ENCODE data around the gene EEF1AKMT4.

The EEF1AKMT4 gene

DNA sequence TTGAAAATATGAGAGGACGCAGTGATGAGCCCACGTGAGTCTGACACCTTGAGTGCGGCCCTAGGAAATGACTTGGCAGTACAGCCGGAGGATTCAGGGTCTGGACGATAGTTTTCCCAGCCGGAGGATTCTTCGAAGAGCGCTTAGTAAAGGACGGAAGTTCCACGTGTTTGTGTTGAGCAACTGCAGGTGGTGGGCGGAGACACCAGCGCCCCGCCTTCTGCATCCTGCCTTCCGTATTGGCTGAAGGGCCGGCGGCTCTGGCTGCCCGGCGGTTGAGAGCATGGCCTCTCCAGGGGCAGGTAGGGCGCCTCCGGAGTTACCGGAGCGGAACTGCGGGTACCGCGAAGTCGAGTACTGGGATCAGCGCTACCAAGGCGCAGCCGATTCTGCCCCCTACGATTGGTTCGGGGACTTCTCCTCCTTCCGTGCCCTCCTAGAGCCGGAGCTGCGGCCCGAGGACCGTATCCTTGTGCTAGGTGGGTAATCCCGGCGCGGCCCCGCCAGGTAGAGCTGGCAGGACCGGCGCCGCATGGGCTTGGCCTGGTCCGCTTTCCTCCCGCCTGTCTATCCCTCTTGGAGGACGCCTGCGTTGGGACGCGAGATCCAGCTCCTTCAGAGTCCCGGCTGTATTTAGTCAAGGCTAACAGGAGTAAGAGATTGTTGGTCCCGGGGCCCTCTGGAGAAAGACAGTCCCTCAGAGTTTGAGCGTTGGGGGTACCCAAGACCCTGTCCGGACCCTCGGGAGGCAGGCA lies at the start of gene EEF1AKMT4:
Gene EEF1AKMT4 (plus strand): TSS at position 261 of the 755 bp plus-strand sequence. CDS start 23 bp downstream, at position 284.
- peak; percentile 77 for FAIRE-seq
- DNase-seq (ENCODE audit: insufficient read length, low spot score): peak; percentile 93

DNA sequence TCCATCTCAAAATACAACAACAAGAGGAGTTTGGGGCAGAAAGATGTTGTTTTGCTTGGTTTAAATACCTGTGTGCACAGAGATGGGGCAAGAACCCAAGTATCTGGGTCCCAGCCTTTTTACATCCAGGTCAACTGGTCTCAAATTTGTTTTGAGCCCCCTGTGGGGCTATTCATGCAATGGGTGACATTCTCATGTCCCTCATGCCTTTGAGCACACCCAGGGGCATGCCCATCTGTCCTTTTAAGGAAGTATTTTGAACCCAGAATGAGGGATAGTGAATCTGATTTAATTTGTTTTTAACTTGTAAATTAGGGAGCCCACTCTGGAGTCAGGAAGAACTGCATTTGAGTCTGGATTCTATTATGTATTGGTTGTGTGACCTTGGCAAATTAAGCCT lies 48.6 kb upstream of the EEF1AKMT4 start:
- FAIRE-seq: no peak

DNA sequence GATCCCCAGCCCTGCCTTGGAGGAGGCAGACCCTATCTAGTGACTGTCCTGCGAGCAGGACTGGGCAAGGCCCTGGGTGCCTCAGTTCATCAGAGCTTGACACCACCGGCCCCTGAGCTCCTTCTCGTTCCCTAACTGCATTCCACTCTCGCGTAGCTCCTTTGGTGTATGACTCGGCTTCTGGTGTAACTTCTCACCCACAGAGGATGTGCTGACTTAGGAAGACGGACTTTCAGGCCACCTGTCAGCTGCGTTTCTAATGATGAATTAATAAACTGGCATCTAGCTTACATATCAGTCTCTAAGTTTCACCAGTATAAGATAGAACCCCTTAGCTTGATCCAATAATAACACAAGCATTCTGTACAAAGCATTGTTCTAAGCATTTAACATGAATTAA lies 45.9 kb upstream of the EEF1AKMT4 start:
- FAIRE-seq: no peak

More for the DNA sequence above, 48.6 kb upstream of the EEF1AKMT4 start:
- no peak for DNase-seq (ENCODE audit: insufficient read length, low spot score)

DNA sequence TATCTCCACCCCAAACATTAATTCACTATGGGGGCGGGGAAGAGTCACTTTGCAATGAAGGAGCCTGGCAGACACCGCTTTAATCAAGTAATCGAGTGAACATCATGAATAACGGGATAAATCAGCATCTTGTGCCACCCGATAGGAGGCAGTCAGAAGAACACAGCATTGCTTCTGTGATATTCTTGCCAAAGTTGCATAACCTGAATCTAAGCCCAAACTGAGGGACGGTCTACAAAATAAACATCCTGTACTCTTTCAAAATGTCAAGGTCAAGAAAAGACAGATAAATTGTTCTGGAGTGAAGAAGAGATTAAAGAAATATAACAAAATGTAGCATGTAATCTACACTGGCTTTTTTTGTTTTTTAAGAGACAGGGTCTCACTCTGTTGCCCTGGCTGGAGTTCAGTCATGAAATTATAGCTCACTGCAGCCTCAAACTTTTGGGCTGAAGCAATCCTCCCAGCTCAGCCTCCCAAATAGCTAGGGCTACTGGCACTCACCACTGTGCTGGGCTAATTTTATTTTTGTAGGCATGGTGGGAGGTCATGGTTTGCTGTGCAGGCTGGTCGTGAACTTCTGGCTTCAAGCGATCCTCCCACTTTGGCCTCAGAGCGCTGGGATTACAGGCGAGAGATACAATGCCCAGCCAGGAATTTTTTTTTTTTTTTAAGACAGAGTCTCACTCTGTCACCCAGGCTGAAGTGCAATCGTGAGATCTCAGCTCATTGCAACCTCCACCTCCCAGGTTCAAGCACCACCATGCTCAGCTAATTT lies 40.1 kb upstream of the EEF1AKMT4 start:
- DNase-seq (ENCODE audit: insufficient read length, low spot score) (no peak), FAIRE-seq (no peak)

More for the DNA sequence above, 45.9 kb upstream of the EEF1AKMT4 start:
- DNase-seq (ENCODE audit: insufficient read length, low spot score): no peak

DNA sequence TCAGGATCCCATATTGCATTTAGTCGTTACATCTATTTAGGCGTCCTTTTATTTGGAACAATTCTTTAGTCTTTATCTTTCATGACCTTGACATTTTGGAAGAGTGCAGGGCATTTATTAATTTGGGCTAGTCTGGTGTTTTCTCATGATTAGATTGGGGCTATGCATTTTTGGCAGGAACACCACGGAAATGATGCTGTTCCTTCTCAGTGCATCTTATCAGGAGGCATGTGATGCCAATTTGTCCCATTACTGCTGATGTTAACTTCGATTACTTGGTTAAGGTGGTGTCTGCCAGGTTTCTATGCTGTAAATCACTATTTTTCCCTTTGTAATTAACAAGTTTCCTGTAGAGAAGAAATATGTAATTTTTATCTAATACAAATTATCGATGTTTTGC lies 38.2 kb upstream of the EEF1AKMT4 start:
- FAIRE-seq (no peak), DNase-seq (ENCODE audit: insufficient read length, low spot score) (no peak)

DNA sequence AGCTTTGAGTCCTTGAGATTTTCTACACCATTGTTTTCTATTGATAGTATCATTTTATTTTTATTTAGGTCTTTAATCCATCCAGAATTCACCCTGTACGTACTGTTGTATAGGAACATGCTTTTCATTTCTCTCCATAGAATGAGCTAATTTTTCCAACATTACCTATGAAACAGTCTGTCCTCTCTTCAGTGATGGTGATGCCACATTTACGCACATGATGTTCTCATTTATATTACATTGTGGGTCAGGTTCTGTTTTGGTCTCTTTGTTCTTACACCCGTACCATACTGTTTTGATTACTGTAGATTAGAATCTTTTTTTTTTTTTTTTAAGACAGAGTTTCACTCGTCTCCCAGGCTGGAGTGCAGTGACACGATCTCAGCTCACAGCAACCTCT lies 37.8 kb upstream of the EEF1AKMT4 start:
- FAIRE-seq (no peak), DNase-seq (ENCODE audit: insufficient read length, low spot score) (no peak)

DNA sequence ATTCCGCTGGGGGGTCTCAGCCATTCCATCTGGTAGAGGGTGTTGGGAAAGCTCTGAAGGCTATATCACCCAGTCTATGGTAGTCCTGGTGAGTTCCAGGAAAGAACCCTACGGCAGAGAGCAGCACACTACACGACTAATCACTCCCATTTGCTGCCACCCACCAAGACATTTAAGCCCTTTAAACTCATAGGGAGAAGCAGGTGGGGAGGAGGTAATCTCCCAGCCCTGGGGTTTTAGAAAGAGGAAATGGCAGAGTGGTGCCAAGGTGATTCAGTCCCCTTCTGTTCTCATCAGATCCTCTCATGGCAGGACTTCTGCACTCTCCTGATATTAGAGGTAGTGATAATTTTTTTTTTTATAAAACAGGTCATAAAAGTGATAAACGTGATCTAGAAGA lies 30.7 kb upstream of the EEF1AKMT4 start:
- DNase-seq (ENCODE audit: insufficient read length, low spot score): no peak
- FAIRE-seq: no peak

DNA sequence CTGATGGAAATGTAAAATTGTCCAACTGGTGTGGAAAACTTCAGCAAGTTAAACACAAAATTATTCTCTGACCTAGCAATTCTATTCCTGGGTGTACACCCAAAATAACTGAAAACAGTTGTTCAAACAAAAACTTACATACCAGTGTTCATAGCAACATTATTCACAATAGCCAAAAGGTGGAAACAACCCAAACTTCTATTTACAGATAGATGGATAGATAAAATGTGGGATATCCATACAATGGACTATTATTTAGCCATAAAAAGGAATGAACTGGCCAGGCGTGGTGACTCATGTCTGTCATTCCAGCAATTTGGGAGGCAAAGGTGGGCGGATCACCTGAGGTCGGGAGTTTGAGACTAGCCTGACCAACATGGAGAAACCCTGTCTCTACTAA lies 27.0 kb upstream of the EEF1AKMT4 start:
- FAIRE-seq (no peak), DNase-seq (ENCODE audit: insufficient read length, low spot score) (no peak)

DNA sequence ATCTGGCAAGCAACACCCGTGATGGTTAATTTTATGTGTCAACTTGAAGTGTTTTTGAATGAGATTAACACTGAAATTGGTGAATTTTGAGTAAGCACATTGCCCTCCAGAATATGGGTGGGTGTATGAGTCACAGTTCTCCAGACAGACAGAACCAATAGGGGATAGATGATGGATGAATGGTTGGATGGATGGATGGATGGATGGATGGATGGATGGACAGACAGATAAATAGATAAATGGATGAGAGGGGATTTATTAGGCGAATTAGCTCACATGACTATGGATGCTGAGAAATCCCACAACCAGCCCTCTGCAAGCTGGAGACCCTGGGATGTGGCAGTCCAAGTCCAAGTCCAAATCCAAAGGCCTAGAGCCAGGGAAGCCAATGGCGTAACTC lies 25.5 kb upstream of the EEF1AKMT4 start:
- FAIRE-seq (no peak), DNase-seq (ENCODE audit: insufficient read length, low spot score) (no peak)

DNA sequence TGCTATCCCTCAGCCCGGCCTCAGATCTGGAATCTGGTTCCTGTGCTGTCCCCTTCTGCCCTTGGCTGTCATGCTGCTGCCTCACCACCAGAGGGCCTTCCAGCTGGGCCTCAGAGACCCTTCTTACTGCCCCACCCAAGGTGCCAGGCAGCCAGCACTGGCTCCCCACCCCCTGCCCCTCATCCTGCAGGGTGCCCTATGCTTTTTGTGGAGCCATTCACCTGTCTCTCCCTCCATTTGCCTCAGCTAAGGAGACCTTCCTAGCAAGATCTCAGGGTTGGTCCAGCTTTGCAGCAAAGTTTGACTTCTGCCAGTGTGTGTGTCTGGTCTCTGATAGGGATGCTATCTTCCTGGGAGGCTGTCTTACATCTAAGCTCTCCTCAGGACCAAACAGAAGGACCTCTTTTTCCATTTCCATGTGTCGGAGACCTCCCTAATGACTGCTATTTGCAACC lies 22.0 kb upstream of the EEF1AKMT4 start:
- DNase-seq (ENCODE audit: insufficient read length, low spot score) (peak; percentile 67), FAIRE-seq (peak; percentile 16)

DNA sequence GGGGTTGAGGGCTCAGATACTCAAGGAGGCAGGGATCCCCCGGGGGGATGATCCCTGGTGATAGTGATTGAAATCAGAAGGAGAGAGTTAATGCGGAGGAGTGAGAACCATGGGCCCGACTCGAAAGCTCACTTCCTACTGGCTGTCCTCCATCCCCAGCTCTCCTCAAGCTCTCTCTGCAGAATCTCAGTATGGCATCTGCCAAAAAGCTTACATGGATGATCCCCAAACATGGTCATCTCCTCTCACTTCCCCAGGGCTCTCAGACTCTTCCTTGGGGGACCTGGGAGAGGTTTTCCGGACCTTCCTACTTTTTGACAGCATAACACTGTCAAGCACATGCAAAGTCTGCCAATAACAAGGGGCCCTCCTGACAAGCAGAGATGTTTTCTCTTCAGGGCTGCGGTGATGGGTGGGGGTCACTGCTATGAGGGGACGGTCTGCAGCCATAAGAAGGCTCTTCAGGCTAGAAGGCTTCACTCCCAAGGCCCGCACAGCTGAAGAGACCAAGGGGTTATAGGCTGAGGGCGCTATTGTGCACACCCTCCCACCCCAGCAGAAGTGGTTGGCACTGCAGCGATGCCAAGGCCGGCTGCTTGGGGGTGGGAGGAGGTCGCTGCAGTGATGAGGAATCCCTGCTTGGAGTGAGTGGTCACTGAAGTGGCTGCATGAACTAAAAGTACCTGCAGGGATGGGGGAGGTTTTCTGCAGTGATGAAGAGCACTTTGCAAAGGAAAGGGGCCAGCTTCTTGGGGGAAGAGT lies 20.9 kb upstream of the EEF1AKMT4 start:
- no peak for DNase-seq (ENCODE audit: insufficient read length, low spot score)
- no peak for FAIRE-seq

DNA sequence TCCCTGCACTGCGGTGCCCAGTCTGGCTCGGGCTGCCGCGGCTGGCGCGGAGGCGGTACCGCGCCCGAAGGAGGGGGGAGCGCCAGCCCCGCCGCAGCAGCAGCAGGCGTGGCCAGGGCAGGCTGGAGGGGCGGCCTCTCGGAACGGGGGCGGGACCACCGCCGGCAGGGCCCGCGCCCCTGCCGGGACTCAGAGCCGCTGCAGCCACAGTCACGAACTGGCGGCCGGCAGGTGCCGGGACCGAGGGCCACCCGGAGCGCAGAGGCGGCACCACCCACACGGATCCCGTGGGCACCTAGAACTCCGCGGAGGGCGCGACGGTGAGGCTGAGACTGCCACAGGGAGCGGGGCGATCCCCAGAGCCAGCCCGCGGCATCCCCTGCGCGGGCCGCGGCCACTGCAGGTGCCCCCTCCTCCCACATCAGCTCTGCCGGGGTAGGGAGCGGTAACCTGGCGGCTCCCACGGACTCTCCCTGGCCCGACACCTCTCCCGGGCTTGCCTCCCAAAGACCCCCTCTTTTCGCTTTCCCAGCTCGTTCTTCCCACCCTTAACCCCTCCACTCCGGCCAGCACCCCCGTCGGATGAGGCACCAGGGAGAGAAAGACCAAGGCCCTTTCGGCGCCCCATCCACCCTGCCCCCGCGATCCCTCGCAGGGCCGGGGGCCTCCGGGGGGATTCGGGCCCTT lies 19.9 kb upstream of the EEF1AKMT4 start, which contains the start of gene VWA5B2:
Gene VWA5B2 (plus strand): TSS at position 192 of the 687 bp plus-strand sequence. CDS start 944 bp downstream, outside the sequence.
- DNase-seq (ENCODE audit: insufficient read length, low spot score): peak; percentile 80
- FAIRE-seq: peak; percentile 79

DNA sequence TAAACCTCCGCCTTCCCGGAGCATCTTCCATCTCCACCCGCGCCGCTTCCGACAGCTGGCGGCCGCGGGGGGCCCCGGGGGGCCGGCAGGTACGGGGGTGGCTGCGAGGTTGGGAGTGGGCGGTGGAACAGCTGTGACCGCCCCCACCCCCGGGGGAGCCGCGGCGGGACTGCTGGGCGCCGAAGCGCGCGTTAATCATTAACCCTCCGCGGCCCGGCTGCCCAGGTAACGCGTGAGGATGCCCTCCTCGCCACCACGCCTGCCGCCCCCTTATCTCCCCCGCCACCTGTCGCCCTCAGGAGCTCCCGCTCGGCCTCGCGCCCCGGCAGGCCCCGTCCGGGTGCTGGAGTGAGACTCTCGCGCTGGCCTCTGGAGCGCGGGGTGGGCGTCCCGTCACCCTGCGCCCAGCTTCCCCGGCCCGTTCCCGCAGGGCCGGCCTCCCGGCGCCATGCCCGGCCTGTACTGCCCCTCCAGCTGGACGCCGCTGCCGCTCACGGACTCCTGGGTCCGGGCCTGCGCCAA lies 19.3 kb upstream of the EEF1AKMT4 start:
- FAIRE-seq: no peak

DNA sequence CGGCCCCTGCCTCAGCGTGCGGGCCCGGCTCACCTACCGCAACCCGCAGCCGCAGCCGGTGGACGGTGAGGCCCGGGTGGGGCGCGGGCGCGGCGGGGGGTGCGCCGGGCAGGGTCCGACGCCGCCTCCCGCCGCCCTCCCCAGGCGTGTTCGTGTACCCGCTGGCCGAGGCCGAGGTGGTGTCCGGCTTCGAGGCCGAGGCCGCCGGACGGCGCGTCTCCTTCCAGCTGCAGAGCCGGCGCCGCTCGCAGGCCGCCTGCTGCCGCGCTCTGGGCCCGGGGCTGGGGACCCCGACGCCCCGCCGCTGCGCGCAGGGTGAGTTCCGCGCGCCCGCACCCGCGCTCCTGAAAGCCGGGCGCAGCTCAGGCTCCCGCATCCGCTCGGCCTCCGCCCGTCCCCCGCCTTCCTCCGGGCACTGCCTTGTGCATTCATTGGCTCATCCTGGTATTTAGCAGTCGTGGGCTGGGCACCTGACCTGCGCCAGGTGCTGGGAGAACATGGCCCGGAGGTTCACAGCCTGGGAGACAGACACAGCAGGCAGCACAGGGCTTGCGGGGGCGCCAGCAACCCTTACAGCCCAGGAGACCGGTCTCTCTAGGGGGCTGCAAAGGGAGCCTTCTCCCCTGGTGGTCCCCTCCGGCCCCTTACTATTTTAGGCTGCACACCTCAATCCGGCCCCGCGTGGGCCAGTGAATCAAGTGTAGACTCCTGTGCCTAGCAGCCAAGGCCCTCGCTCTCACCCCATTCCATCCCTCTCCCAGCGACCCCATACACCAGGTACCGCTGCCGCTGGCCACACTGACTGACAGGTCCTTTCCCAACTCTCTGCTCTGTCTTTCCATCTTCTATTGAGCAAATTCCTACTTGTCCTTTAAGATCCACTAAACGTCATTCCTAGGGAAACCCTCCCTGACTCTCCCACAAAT lies 18.6 kb upstream of the EEF1AKMT4 start:
- DNase-seq (ENCODE audit: insufficient read length, low spot score): no peak
- no peak for FAIRE-seq

More for the DNA sequence above, 19.3 kb upstream of the EEF1AKMT4 start:
- DNase-seq (ENCODE audit: insufficient read length, low spot score): no peak

DNA sequence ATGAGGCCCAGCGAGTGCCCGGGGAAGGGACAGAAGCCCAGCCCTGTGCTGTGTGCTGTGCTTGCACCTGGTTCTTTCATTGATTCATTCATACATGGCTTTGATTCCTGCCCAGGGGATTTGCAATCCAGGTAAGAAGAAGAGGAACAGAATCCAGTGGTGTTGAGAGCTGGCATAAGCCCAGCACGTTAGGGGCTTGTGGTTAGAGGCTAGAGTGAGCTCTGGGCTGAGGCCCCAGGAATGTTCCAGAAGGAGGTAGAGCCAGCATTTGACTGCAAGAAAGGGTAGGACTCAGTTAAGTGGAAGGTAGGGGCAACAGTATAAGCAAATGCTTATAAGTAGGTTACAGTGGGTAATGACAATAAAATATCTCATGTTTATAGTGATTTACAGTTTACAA lies 17.8 kb upstream of the EEF1AKMT4 start:
- no peak for DNase-seq (ENCODE audit: insufficient read length, low spot score)
- FAIRE-seq: no peak

DNA sequence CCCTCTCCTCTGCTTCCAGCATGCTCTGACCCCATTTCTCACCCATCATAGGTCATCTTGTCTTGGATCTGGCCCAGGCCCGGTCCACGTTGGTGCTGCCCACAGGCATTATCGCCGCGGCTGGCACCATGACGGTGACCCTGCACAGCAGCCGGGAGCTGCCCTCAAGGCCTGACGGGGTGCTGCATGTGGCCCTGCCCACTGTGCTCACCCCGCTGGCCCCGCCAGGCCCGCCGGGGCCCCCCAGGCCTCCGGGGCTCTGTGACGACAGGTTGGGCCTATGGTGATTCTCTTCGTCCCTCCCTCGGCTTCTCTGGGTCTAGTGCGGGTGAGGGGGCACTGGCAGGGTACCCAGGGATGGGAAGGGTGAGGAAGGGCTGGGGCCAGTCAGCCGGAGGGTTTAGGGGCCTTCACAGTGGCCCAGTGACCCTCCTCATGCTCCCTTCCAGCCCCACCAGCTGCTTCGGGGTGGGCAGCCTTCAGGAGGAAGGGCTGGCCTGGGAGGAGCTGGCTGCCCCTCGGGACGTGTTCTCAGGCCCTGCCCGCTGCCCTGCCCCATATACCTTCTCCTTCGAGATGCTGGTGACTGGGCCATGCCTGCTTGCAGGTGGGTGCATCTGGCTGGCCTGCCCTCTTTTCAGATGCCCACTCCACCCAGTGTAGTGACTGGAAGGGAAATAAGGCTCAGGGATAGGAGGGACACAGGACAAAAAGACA lies 16.2 kb upstream of the EEF1AKMT4 start:
- DNase-seq (ENCODE audit: insufficient read length, low spot score) (no peak), FAIRE-seq (no peak)

DNA sequence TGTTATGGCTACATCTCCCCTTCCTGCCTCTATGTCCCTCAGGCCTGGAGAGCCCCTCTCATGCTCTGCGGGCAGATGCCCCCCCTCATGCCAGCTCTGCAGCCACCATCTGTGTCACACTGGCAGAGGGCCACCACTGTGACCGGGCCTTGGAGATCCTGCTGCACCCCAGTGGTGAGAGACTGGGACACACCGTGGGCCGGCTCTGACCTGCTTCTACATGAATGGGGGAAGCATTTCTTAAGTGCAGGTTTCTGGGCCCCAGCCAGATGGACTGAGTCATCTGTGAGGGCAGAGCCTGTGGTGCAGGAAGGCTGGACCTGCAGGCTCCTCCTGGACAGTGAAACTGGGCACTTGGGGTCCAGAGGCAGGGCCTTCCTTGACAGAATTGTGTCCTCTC lies 15.2 kb upstream of the EEF1AKMT4 start:
- DNase-seq (ENCODE audit: insufficient read length, low spot score) (peak; percentile 89), FAIRE-seq (peak; percentile 33)

DNA sequence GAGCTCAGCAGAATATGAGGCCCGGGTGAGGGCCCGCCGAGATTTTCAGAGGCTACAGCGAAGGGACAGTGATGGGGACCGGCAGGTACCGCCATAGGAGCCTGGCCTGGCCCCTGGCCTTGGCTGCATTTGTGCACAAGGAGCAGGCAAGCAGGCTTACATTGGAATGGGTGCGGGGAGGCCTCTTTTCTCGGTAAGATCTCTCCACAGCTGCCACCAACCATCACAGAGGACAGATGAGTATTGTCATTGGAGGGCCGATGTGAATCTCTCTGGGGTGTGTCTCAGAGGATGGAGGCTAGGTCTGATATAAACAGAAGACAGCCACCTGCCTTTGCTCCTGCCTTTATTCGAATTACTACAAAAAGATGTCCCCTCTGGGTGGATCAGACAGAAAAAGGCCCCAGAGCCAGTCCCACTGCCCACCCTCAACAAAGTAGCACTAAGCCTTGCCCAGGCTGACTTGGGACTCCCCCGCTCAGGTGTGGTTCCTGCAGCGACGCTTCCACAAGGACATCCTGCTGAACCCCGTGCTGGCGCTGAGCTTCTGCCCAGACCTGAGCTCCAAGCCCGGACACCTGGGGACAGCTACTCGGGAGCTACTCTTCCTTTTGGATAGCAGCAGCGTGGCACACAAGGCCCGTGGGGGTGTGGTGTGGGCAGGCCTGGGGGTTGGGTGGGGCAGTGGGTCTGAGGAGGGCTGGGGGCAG lies 14.6 kb upstream of the EEF1AKMT4 start:
- FAIRE-seq: no peak

More for the DNA sequence above, 14.6 kb upstream of the EEF1AKMT4 start:
- DNase-seq (ENCODE audit: insufficient read length, low spot score): no peak
